ENCODE measurements around the gene EDC3. TPM values are rescaled to one million over a fixed set of nuclear protein-coding genes. Genes with fewer than 3 reads are reported as not detected.

The EDC3 gene
- total and polyA plus RNA-seq, 2 of the 4 experiments (the other 2 are of a cell fraction): 16.8 to 38.0 TPM

- H3K4me1 ChIP-seq (ENCODE audit: control insufficient read depth, insufficient read depth, low read length): peaks cover 2% of the 10 kb centered on the region; the same call in 1 of the 2 replicates
- H2AK5ac ChIP-seq (ENCODE audit: low read depth, low read length): no peak overlapping the region
- no peak overlapping the region for H3K4ac ChIP-seq (ENCODE audit: low read depth, low read length)
- BruUV-seq (replicated peaks): no TSS peak
- H2BK20ac ChIP-seq (ENCODE audit: low read depth, low read length): no peak overlapping the region
- dilution Hi-C loops (cut with HindIII; ENCODE audit: low sequenced_read_pairs, unreplicated experiment): no loop called here
- H3K36me3 ChIP-seq (ENCODE audit: control insufficient read depth, insufficient read depth, low read length): peaks cover 87% of the 10 kb centered on the region
- no peak overlapping the region for H3K4me2 ChIP-seq (ENCODE audit: low read depth, low read length)
- no peaks in the 10 kb centered on the region for H3K9me3 ChIP-seq (ENCODE audit: control insufficient read depth, insufficient read depth, low read length)
- no peak for DNase-seq
- ATAC-seq (ENCODE audit: low read depth): no peak
- peaks cover 25 to 85% of the 10 kb centered on the region in 2 experiments for H3K79me1 ChIP-seq (ENCODE audit: low read depth in 1 of 2, low read length in 2 of 2)
- TF ChIP-seq RCOR1 (IDR thresholded peaks at IDR 0.05; ENCODE audit: insufficient replicate concordance, low read length): no peak
- no peak for TF ChIP-seq SMC3 (IDR thresholded peaks at IDR 0.05; ENCODE audit: low read depth, low read length)
- no peak for TF ChIP-seq MAFK (IDR thresholded peaks at IDR 0.05; ENCODE audit: low read depth, low read length)
- TF ChIP-seq MXI1 (IDR thresholded peaks at IDR 0.05; ENCODE audit: borderline replicate concordance, low read depth, low read length): no peak
- TF ChIP-seq ELK1 (IDR thresholded peaks at IDR 0.05; ENCODE audit: borderline replicate concordance, low read depth, low read length): no peak
- TF ChIP-seq CTCF (conservative IDR thresholded peaks at IDR 0.05; ENCODE audit: low read depth, low read length): no peak
- TF ChIP-seq BHLHE40 (IDR thresholded peaks at IDR 0.05; ENCODE audit: low read depth, low read length): no peak
- TF ChIP-seq MAZ (IDR thresholded peaks at IDR 0.05; ENCODE audit: borderline replicate concordance, low read depth, low read length): no peak
- no peak for TF ChIP-seq RFX5 (IDR thresholded peaks at IDR 0.05; ENCODE audit: low read depth, low read length)
- TF ChIP-seq FOS (IDR thresholded peaks at IDR 0.05; ENCODE audit: low read depth, low read length): no peak
- no peak for TF ChIP-seq USF2 (IDR thresholded peaks at IDR 0.05; ENCODE audit: low read depth, low read length)
- no peak overlapping the region for H2BK15ac ChIP-seq (ENCODE audit: low read depth, low read length)
- no peak overlapping the region for H3K23ac ChIP-seq (ENCODE audit: low read depth, low read length)
- POLR2A ChIA-PET (ENCODE audit: unreplicated experiment): no interaction called here
- no peak overlapping the region for H4K8ac ChIP-seq (ENCODE audit: low read depth in 2 of 2, low read length in 2 of 2)
- no peak overlapping the region for H3K14ac ChIP-seq (replicated peaks; ENCODE audit: low read depth, low read length)
- no peaks in the 10 kb centered on the region for H3K9me1 ChIP-seq (ENCODE audit: insufficient read depth, low read length)
- H2AFZ ChIP-seq (replicated peaks; ENCODE audit: low read length, poor library complexity): no peak overlapping the region
- no peak overlapping the region for H2AK9ac ChIP-seq (replicated peaks; ENCODE audit: low read depth, low read length, poor library complexity)
- H4K5ac ChIP-seq (ENCODE audit: low read depth, low read length): no peak overlapping the region
- H4K91ac ChIP-seq (ENCODE audit: insufficient read depth, low read depth, low read length): no peak overlapping the region
- H3K9ac ChIP-seq (ENCODE audit: low read depth, low read length): no peak overlapping the region
- no CpG with 5 or more reads among the region's 3 CpGs for WGBS, 2 experiments (ENCODE audit: extremely low coverage in 2 of 2, insufficient read length in 1 of 2)
- no peak overlapping the region for H3K18ac ChIP-seq (ENCODE audit: low read depth, low read length)
- H2BK120ac ChIP-seq (ENCODE audit: low read depth, low read length): no peak overlapping the region
- H4K20me1 ChIP-seq (ENCODE audit: insufficient read depth, low read length): peaks cover 91% of the 10 kb centered on the region
- intact Hi-C loops (cut with micrococcal nuclease): no loop called here
- in situ Hi-C loops (cut with MboI; ENCODE audit: low sequenced_read_pairs): loop anchor here (5.0 kb wide), 1 partner anchor 250 kb away; no protein-coding TSS in a partner anchor
- no peak overlapping the region for H3K27ac ChIP-seq (ENCODE audit: insufficient read depth, low read length)
- no peaks in the 10 kb centered on the region for H3K27me3 ChIP-seq (ENCODE audit: control insufficient read depth, insufficient read depth, low read length)
- no peak overlapping the region for H2BK5ac ChIP-seq (ENCODE audit: low read depth, low read length, poor library complexity, severe bottlenecking)
- no peak overlapping the region for H3K4me3 ChIP-seq (ENCODE audit: insufficient read depth, low read depth, low read length)
- no peak overlapping the region for H3K56ac ChIP-seq (ENCODE audit: extremely low read depth, insufficient read depth, low read length)
- CTCF ChIA-PET: no interaction called here
These were observed 73.1 kb downstream of the EDC3 start for GRCh38 chr15:74622758-74623157.

Data from IMR-90 (cell line).